ENCODE data around the gene PEX5L.

GRCh38 chr3:179933080-179933479 lies 103.7 kb downstream of the PEX5L start:
- no peak for TF ChIP-seq POLR2A (IDR thresholded peaks at IDR 0.05; ENCODE audit: low read depth, low read length)
- TF ChIP-seq POLR2AphosphoS5 (IDR thresholded peaks at IDR 0.05; ENCODE audit: low read depth, low read length): no peak
- no peak for TF ChIP-seq TAF1 (IDR thresholded peaks at IDR 0.05; ENCODE audit: borderline replicate concordance, low read depth, low read length)
